GM21576 (cell line): ENCODE data around the gene C15orf39.
"Not testable (repeated sequence)": the region's sequence is repeated elsewhere in the genome, so short reads cannot be mapped to it uniquely, and the experiment has no call there.

Experiments used
- ATAC-seq: cut with Tn5 transposase; IDR thresholded peaks from one replicate; pipeline ENCODE4 v1.9.1; 2021; ENCODE audit warnings: mild to moderate bottlenecking, moderate library complexity; ENCODE audit not compliant: unreplicated experiment

Gene C15orf39

GRCh38 chr15:75209289-75209676 is 7.6 kb downstream of the C15orf39 start:
- ATAC-seq, result no peak

- no peak for ATAC-seq
These were observed 9.1 kb downstream of the C15orf39 start for GRCh38 chr15:75210811-75211230.

GRCh38 chr15:75211436-75212199 is 9.9 kb downstream of the C15orf39 start:
- ATAC-seq, result no peak

- no peak for ATAC-seq
These were observed 10.6 kb downstream of the C15orf39 start for GRCh38 chr15:75212200-75212858.

- ATAC-seq, result no peak
These were observed 11.6 kb downstream of the C15orf39 start for GRCh38 chr15:75213212-75213767.

- no peak for ATAC-seq
These were observed 12.1 kb downstream of the C15orf39 start for GRCh38 chr15:75213768-75214221.

GRCh38 chr15:75214293-75215096 is 12.8 kb downstream of the C15orf39 start:
- ATAC-seq, result no peak

GRCh38 chr15:75215107-75216004 is 13.7 kb downstream of the C15orf39 start:
- ATAC-seq, result no peak

- no peak for ATAC-seq
These were observed 15.3 kb downstream of the C15orf39 start for GRCh38 chr15:75217012-75217411.

GRCh38 chr15:75217574-75217973 is 15.9 kb downstream of the C15orf39 start:
- not testable (repeated sequence) for ATAC-seq

- not testable (repeated sequence) for ATAC-seq
These were observed 17.8 kb downstream of the C15orf39 start for GRCh38 chr15:75219507-75219929.

GRCh38 chr15:75223688-75224087 is 22.0 kb downstream of the C15orf39 start:
- no peak for ATAC-seq

GRCh38 chr15:75224281-75224680 is 22.6 kb downstream of the C15orf39 start:
- ATAC-seq, result no peak

GRCh38 chr15:75225102-75225836 is 23.6 kb downstream of the C15orf39 start:
- not testable (repeated sequence) for ATAC-seq

- ATAC-seq, result no peak
These were observed 24.5 kb downstream of the C15orf39 start for GRCh38 chr15:75225951-75226732.

GRCh38 chr15:75227112-75227511 is 25.4 kb downstream of the C15orf39 start:
- ATAC-seq, result not testable (repeated sequence)

- ATAC-seq, result no peak
These were observed 26.1 kb downstream of the C15orf39 start for GRCh38 chr15:75227663-75228280.

- ATAC-seq, result no peak
These were observed 27.1 kb downstream of the C15orf39 start for GRCh38 chr15:75228787-75229186.
